Left lobe of liver (tissue), 2 donors: ENCODE measurements around the gene RGS18. TPM values are rescaled to one million over a fixed set of nuclear protein-coding genes. Genes with fewer than 3 reads are reported as not detected.
"Not testable (repeated sequence)": the region's sequence is repeated elsewhere in the genome, so short reads cannot be mapped to it uniquely, and the experiment has no call there.

Experiments
- ATAC-seq: fragments of 200-7000 bp; cut with Tn5 transposase; one replicate; pipeline ENCODE4 v1.9.1; 2020; ENCODE audit warnings: mild to moderate bottlenecking, moderate library complexity
- DNase-seq: peaks from one replicate; pipeline ENCODE4 v3.0.0-alpha.2; 2020; ENCODE audit warnings: low spot score
- total RNA-seq: library from RNA; stranded (reverse); gene quantifications from one replicate; pipeline ENCODE4 v1.2.1, GENCODE V29; 2021
- donor health status: DM: no; HTN: no; CAD: no; lungs with moderate emphysema.
- donor health status: DM: no; HTN: yes; CAD: no.

Gene RGS18
- total RNA-seq, 1 donor from 2014 or later: 0.65 TPM

DNA sequence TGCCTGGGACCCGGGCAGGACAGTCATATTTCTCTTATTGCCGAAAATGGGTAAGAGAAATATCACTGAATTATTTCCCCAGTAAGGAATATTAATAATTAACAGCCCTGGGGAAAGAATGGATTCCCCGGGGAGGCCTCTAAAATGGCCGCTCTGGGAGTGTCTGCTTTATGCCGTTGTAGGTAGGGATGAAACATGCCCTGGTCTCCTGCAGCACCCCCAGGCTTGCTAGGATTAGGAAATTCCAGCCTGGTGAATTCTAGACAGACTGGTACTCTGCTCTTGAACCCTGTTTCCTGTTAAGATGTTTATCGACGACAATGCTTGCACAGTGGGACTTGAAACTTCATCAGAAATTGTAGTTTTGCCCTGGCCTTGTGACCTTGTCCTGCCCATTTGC is 6.7 kb downstream of the RGS18 start:
- ATAC-seq, DNase-seq: not testable (repeated sequence)

- DNase-seq: no peak
- no peak for ATAC-seq
These were observed 8.7 kb downstream of the RGS18 start for GRCh38 chr1:192167011-192167410.

GRCh38 chr1:192167911-192168700 is 9.8 kb downstream of the RGS18 start:
- DNase-seq (no peak), ATAC-seq (no peak)

- ATAC-seq: no peak
- DNase-seq: no peak
These were observed 10.7 kb downstream of the RGS18 start for GRCh38 chr1:192168964-192169363.

DNA sequence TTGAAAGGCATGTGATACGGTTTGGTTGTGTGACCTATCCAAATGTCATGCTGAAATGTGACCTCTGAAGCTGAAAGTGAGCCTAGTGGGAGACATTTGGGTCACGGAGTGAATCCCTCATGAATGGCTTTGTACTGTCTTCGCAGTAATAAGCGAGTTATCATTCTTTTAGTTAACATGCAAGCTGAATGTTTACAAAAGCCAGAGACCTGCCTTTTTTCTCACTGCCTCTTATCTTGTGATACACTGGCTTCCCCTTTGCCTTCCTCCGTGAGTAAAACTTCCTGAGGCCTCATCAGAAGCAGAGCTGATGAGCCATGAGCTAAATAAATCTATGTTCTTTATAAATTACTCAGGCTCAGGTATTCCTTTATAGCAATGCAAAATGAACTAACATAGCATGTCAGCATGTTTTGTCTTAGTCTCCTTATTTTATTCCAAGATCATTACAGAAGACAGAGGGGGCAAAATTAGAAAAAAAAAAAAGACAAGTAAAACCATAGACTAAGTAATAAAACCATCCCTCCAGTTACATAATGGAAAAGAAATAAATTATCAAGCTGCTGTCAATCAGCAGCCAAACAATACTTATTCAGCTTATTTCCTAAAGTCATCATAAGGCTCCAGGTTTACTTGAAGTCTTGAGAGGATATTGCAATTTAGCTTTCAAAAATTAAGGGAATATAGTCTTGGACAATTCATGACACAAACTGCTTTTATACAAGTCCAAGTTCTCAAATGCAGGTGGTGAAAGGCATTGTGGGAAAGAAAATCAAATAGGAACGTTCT is 12.1 kb downstream of the RGS18 start:
- DNase-seq (no peak), ATAC-seq (no peak)

GRCh38 chr1:192171123-192171522 is 12.9 kb downstream of the RGS18 start:
- no peak for ATAC-seq
- no peak for DNase-seq

DNA sequence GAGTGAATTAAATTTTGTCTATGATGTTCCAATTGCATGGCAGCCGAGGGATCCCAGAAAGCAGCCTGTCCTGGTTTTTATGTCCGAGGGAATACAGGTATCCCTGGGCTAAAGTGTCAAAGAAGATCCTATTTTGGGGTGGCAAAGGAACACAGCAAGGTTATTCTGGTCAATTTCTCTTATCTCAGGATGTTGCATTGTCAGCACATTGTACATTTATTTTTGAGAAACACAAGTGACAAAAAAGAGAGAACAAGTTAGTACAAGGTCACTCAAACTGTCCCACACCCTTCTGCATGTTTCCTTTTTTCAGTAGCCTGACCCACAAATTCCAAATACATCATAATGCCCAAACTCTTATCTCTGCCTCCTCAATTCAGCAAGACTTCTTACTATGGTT is 17.7 kb downstream of the RGS18 start:
- DNase-seq (no peak), ATAC-seq (no peak)

DNA sequence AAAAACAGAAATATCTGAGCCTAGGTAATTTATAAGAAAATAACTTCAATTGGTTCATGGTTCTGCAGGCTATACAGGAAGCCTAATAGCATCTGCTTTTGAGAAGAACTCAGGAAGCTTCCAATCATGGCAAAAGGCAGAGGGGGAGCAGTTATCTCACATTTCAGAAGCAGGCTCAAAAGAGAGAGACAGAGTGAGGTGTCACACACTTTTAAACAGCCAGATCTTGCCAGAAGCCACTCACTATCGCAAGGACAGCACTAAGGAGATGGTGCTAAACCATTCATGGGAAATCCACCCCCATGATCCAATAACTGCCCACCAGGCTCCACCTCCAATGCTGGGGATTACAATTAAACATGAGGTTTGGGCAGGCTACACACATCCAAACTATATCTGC is 25.5 kb downstream of the RGS18 start:
- ATAC-seq: no peak

GRCh38 chr1:192186197-192186596 is 27.9 kb downstream of the RGS18 start:
- DNase-seq (no peak), ATAC-seq (no peak)

More for the DNA sequence above, 25.5 kb downstream of the RGS18 start:
- DNase-seq: no peak

DNA sequence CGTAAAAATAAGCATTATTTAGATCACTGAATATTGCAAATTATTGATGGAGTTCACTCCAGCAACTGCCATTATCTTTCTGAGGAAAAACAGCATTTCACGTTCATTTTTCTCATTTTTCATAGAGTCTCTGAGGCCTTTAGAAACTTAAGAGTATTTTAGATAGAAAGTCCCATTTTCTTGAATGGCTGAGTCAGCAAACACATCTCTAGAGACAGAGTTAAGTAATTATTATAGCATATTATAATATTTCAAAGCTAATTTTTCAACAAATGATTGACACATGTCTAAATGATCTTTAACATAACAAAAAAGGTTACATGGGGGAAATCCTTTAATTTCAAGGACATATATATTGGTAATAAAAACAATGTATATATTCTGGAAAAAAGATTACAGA is 31.8 kb downstream of the RGS18 start:
- no peak for DNase-seq
- ATAC-seq: no peak

- no peak for DNase-seq
- ATAC-seq: no peak
These were observed 43.0 kb downstream of the RGS18 start for GRCh38 chr1:192201303-192201702.

- ATAC-seq: no peak
- DNase-seq: no peak
These were observed 66.1 kb downstream of the RGS18 start for GRCh38 chr1:192224396-192224795.

- ATAC-seq (no peak), DNase-seq (no peak)
These were observed 66.6 kb downstream of the RGS18 start for GRCh38 chr1:192224846-192225245.

DNA sequence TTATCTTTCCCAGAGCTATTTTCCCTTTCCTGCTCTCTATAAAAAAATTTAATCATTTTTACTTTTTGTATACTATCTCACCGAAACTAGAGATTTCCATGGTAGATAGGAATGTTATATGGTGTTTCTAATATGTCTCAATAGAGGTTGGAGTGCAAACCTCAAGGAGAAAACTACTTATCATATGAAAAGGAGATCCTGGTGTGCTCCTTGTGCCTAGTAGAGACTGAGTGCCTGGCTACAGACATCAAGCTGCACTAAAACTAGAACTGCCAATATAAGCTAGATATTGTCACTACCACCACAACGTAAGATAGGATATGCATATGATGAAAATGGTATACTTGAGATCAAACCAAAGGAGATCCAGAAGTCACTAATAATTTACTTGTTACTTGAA is 67.0 kb downstream of the RGS18 start:
- ATAC-seq: no peak

DNA sequence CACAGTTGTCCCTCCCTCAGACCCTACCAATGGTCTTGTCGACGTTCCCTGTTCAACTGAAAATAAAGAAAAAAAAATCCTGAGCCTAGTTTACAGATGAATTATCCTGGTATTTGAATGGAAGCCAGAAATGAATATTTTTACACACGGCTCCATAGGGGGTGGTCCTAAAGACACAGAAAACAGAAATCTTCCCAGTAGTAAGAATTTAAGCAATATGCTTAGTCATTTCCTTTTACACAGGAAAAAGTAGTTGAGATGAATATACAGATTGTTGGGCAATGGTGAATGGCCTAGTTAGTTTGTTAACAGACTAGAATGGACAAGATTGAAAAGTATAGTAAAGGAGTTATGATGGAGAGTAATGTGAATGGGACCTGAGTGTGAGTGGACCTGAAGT is 67.4 kb downstream of the RGS18 start:
- DNase-seq (no peak), ATAC-seq (no peak)

More for the DNA sequence above, 67.0 kb downstream of the RGS18 start:
- DNase-seq: no peak

- ATAC-seq (no peak), DNase-seq (no peak)
These were observed 69.1 kb downstream of the RGS18 start for GRCh38 chr1:192227330-192227729.

GRCh38 chr1:192227980-192228379 is 69.7 kb downstream of the RGS18 start:
- not testable (repeated sequence) for ATAC-seq, DNase-seq

GRCh38 chr1:192232817-192233417 is 74.7 kb downstream of the RGS18 start:
- no peak for DNase-seq
- no peak for ATAC-seq

GRCh38 chr1:192235127-192235526 is 76.9 kb downstream of the RGS18 start:
- DNase-seq (no peak), ATAC-seq (no peak)
